GM21526 (cell line): ENCODE data around the gene FTO.

ENCODE experiments used
- ATAC-seq: cut with Tn5 transposase; IDR thresholded peaks from one replicate; pipeline ENCODE4 v1.9.1; 2021; ENCODE audit warnings: moderate library complexity; ENCODE audit not compliant: unreplicated experiment, low FRiP score

Gene FTO

GRCh38 chr16:54099627-54100026 is 395.7 kb downstream of the FTO start:
- no peak for ATAC-seq

- ATAC-seq: no peak
These were observed 399.2 kb downstream of the FTO start for GRCh38 chr16:54102888-54103866.

- no peak for ATAC-seq
These were observed 402.1 kb downstream of the FTO start for GRCh38 chr16:54106057-54106456.

GRCh38 chr16:54107583-54108202 is 403.7 kb downstream of the FTO start:
- no peak for ATAC-seq

- no peak for ATAC-seq
These were observed 406.3 kb downstream of the FTO start for GRCh38 chr16:54110016-54110981.

- ATAC-seq: no peak
These were observed 408.7 kb downstream of the FTO start for GRCh38 chr16:54112451-54113206.

GRCh38 chr16:54115558-54115957 is 411.6 kb downstream of the FTO start:
- ATAC-seq: no peak

GRCh38 chr16:54116124-54116655 is 412.2 kb downstream of the FTO start:
- ATAC-seq: no peak

- no peak for ATAC-seq
These were observed 414.9 kb downstream of the FTO start for GRCh38 chr16:54118846-54119245.

GRCh38 chr16:54120846-54121480 is 417.0 kb downstream of the FTO start:
- no peak for ATAC-seq

- ATAC-seq: no peak
These were observed 417.8 kb downstream of the FTO start for GRCh38 chr16:54121539-54122295.

GRCh38 chr16:54123766-54124165 is 419.8 kb downstream of the FTO start:
- no peak for ATAC-seq

- no peak for ATAC-seq
These were observed 422.0 kb downstream of the FTO start for GRCh38 chr16:54125751-54126655.

GRCh38 chr16:54126907-54127306 is 423.0 kb downstream of the FTO start:
- ATAC-seq: no peak

- no peak for ATAC-seq
These were observed 424.8 kb downstream of the FTO start for GRCh38 chr16:54128629-54129234.

GRCh38 chr16:54129810-54130209 is 425.9 kb downstream of the FTO start:
- ATAC-seq: no peak
